ENCODE measurements around the gene KDM1B.

Gene KDM1B

DNA sequence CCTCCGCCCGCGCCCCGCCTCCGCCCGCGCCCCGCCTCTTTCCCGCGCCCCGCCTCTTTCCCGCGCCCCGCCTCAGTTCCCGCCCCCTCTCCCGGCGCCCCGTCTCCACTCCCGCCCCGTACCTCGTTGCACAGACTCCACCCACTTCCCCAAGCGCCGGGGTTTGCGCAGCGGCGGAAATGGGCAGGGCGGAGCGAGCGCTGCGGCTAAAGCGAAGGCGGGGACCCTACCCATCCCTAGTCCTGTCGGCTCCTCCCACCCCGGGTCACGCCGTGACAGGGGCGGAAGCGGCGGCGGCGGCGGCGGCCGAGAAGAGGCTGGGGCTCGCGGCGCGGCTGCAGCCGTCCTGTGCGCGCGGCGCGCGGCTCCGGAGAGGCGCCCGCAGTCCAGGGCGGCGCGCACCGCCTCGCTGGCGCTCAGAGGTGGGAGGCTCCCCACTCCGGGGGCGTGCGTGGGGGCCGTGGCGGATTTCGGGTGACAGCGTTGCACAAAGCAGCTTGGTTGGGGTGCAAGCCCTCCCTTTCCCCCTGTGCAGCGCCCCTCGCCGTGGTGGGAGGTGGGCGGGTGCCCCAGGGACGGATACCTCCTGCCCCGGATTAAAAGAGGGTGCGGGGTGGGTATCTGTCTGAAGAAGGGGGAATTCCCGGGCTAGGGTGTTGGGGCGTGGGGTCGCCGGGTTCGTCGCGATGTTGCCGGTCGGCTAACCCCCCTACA, at the start of gene KDM1B:
Gene KDM1B, plus strand, starts transcription at position 273 of the 714 bp plus-strand sequence. CDS start 4,474 bp downstream, outside the sequence.
- H3K27ac ChIP-seq = peak within 1 kb of the TSS; percentile 83
- peak; percentile 90 for DNase-seq (ENCODE audit: low read depth, low spot score)

DNA sequence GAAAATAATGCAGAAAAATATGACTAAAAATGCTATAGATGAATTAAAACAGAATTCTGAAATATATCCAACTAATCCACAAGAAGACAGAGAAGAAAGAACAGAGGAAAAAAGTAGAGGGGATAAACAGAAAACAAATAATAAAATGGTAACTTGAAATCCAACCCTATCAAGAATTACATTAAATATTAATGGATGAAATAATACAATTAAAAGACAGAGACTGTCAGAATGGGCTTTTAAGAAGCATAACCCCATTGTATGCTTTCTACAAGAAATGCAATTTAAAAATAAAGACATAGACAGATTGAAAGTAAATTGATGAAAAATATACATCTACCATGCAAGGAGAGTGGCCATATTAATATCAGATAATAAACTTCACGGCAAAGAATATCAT, 48.2 kb upstream of the KDM1B start:
- no peak for DNase-seq (ENCODE audit: low read depth, low spot score)
- no peak overlapping the region for H3K27ac ChIP-seq

DNA sequence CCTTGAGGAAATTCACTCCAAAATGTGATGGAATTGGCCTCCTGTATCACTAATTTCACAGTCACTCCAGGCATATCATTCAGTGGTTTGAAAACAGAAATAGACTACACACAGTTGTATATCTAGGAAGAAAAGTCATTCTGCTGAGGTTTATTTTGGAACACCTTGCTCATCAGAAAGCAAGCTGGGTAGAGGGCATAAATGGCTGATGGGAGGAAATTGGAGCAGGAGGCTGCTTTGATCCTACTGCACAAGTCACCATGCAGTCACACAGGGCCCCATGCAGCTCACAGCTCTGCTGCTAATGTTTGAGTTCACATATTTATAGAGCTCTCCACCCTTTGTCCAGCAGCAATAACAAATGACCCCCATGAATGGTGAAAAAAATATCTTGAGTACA, 45.1 kb upstream of the KDM1B start:
- no peak overlapping the region for H3K27ac ChIP-seq
- no peak for DNase-seq (ENCODE audit: low read depth, low spot score)

GRCh38 chr6:18115356-18115755, 39.9 kb upstream of the KDM1B start:
- no peak overlapping the region for H3K27ac ChIP-seq
- DNase-seq (ENCODE audit: low read depth, low spot score) = no peak

- no peak for DNase-seq (ENCODE audit: low read depth, low spot score)
- H3K27ac ChIP-seq = no peak overlapping the region
Measured at GRCh38 chr6:18117136-18117535, 38.1 kb upstream of the KDM1B start.

GRCh38 chr6:18118330-18118729, 36.9 kb upstream of the KDM1B start:
- no peak for DNase-seq (ENCODE audit: low read depth, low spot score)
- H3K27ac ChIP-seq = no peak overlapping the region

DNA sequence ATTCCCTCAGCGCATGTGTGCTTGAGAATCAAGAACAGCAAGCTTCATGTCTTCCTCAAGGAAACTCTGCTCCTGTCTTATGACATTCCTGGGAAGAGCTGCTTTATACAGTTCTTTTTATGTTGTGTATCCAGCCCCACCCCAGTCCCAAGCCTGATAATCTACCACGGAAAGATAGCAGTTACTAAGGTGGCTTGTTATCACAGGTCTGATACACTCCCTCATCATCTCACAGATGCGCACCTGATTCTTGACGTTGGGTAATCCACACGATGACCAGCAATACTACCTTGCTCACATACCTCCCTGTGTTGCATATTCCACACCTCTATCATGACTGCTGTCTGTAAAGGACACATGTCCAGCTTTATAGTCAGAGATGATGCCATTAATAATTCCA, 36.0 kb upstream of the KDM1B start:
- DNase-seq (ENCODE audit: low read depth, low spot score) = no peak
- H3K27ac ChIP-seq = no peak overlapping the region

GRCh38 chr6:18121580-18122127, 33.6 kb upstream of the KDM1B start:
- no peak for DNase-seq (ENCODE audit: low read depth, low spot score)
- H3K27ac ChIP-seq = no peak overlapping the region

DNA sequence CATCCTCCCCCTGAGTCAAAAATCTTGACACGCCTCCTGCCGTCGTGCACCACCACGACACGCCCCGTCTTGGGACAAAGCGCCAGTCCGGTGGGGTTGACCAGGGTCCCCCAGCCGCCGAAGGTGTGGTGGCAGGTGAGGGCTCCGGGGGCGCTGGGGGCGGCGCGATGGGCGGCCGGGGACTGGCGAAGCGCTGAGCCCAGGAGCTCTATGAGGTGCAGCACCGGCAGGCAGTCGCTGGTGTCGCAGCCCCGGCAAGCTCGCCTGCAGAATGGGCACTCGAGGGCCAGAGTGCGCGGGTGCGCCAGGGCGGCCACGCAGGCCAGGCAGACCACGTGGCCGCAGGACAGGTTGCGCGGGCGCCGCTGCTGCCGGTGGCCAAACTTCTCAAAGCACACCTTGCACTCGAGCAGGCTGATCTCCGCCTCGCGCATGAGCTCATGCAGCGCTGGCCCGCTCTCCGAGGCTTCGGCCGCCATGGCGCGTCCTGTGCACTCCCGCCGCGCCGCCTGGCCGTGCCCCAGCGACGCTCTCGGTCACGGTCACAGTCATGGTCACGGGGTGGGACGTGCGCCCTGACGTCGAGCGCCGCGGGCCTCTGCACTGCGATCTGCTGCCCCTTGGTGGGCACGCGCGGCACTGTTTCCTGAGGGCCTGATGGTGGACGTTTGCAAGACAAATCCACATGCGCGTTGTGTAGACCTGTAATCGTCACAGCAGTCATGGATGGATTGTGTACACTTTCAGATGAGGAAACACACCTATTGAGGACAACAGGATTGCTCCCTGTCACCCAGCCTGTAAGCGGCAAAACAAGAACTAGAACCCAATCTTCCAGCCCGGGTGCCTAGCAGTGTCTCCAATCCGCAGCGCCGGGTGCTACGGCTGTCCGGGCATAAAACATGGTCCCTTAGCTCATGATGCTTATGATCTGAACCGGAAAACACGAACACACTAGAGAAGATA, 32.8 kb upstream of the KDM1B start, which contains the start of gene NHLRC1:
Gene NHLRC1, minus strand, starts transcription at position 550 of the 966 bp plus-strand sequence. Its CDS starts 71 bp downstream, at position 479.
- H3K27ac ChIP-seq = peak within 1 kb of the TSS; percentile 26
- DNase-seq (ENCODE audit: low read depth, low spot score) = peak; percentile 53

GRCh38 chr6:18126121-18126520, 29.1 kb upstream of the KDM1B start:
- no peak overlapping the region for H3K27ac ChIP-seq
- no peak for DNase-seq (ENCODE audit: low read depth, low spot score)

- no peak overlapping the region for H3K27ac ChIP-seq
- no peak for DNase-seq (ENCODE audit: low read depth, low spot score)
Measured at GRCh38 chr6:18132346-18132745, 22.9 kb upstream of the KDM1B start.

DNA sequence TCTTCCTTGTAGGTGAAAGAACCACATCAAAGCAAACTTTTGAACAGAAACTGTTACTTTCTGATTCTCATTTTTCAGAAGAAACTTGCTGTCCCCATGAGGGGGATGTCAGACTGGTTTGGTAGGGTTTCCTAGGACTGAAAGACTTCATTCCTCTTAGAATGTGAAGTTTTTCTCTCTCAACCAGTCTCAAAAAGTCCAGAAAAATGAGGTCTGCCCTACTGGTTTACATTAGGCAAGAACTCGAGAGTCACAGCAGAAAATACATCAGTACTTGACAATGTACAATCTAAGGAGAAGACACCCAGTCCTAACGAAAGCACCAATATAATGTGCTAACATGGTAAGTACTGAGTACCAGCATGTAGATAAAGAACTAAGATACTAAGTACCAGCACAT, 20.1 kb upstream of the KDM1B start:
- no peak overlapping the region for H3K27ac ChIP-seq
- no peak for DNase-seq (ENCODE audit: low read depth, low spot score)

- no peak for DNase-seq (ENCODE audit: low read depth, low spot score)
- H3K27ac ChIP-seq = no peak overlapping the region
Measured at GRCh38 chr6:18136260-18136659, 19.0 kb upstream of the KDM1B start.

DNA sequence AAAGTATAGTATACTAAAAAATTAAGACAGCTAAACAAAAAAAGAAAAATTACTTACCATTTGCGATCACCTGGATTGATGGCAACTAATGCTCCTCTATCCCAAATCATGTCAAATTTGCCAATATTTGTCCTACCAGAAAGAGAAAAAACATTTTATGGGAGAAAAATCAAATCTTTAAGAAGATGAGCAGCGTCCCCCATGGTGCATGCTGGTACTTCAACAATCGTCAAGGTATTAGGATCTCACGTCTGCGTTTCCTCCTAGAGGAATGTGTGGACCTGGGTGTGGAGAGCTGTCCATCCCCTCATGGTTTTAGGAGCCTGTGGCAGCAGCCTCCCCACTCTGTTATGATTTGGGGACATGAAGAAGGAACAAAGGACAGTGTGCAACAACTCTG, 16.3 kb upstream of the KDM1B start:
- no peak overlapping the region for H3K27ac ChIP-seq
- no peak for DNase-seq (ENCODE audit: low read depth, low spot score)

DNA sequence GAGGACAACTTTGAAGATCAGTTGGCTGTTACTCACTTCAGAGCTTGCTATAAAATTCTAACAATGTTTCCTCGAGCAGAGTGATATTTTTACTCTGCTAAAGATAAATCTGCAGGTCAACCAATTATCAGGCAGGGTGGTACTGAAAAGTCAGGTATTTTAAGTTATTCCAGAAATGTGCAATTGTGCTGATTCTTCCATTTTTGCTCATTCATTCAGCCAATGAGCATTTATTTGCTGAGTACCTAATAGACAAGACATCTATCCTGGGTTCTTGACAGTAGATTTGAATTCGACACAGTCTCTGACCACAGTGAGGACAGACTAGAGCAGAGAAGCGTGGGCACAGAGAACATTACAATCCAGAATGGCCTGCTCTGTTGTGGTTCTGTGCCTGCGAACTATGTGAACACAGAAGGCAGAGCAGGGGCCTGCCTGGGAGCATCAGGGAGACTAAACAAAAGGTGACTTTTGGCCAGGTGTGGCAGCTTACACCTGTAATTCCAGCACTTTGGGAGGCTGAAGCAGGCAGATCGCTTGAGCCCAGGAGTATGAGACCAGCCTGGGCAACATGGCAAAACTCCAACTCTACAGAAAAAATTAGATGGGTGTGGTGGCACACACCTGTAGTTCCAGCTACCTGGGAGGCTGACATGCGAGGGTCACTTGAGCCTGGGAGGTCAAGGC, 15.1 kb upstream of the KDM1B start:
- no peak for DNase-seq (ENCODE audit: low read depth, low spot score)

GRCh38 chr6:18141805-18142590, 13.2 kb upstream of the KDM1B start:
- no peak for DNase-seq (ENCODE audit: low read depth, low spot score)
- H3K27ac ChIP-seq = no peak overlapping the region

More for the DNA sequence above, 15.1 kb upstream of the KDM1B start:
- H3K27ac ChIP-seq = no peak overlapping the region

GRCh38 chr6:18142591-18142861, 12.7 kb upstream of the KDM1B start:
- no peak for DNase-seq (ENCODE audit: low read depth, low spot score)
- no peak overlapping the region for H3K27ac ChIP-seq

- DNase-seq (ENCODE audit: low read depth, low spot score) = peak; percentile 80
- H3K27ac ChIP-seq = peak overlapping the region; percentile 93
Measured at GRCh38 chr6:18147160-18147559, 8.1 kb upstream of the KDM1B start.

DNA sequence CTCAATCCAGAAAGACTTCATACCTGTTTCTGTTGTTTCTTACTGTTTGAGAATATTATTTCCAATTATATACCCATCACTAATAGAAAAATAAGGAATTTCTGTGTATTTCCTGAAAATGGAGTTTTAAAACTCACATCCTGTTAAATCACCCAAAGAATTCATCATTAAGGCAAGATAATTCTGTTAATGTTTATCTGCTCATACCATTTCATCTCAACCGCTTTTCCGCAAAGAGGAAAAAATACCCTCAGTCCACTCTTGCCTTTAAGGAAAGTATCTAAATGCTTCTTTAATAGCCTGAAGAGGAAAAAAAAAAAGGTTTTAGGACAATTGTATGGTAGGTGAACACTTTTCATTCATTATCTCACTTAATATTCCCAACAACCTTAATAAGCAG, 7.6 kb upstream of the KDM1B start:
- no peak for DNase-seq (ENCODE audit: low read depth, low spot score)
- H3K27ac ChIP-seq = peak overlapping the region; percentile 93
